Liver (tissue), 9 donors: Measurements from ENCODE around the gene SYTL3. TPM values are rescaled to one million over a fixed set of nuclear protein-coding genes. Genes with fewer than 3 reads are reported as not detected.
"Not testable (repeated sequence)": the region's sequence is repeated elsewhere in the genome, so short reads cannot be mapped to it uniquely, and the experiment has no call there.

ENCODE experiments used
- DNase-seq: peaks from one replicate; pipeline ENCODE4 v3.0.0-alpha.2; 2017; ENCODE audit warnings: low spot score
- H3K27ac ChIP-seq, 2 donors: one replicate each; pipeline ENCODE4 v1.7.0; 2013; ENCODE audit warnings: inconsistent platforms in 2 of 2, low read length in 2 of 2, control low read depth in 1 of 2, low read depth in 1 of 2, mild to moderate bottlenecking in 1 of 2
- H3K27me3 ChIP-seq, 4 donors: one replicate each; pipeline versions ENCODE4 v1.6.1 to v1.7.0; 2013; ENCODE audit warnings: low read length in 3 of 4, inconsistent platforms in 1 of 4, mild to moderate bottlenecking in 1 of 4, moderate library complexity in 1 of 4; ENCODE audit not compliant: control insufficient read depth in 4 of 4, insufficient read depth in 4 of 4
- H3K36me3 ChIP-seq, 4 donors: one replicate each; pipeline versions ENCODE4 v1.6.1 to v1.7.0; 2013; ENCODE audit warnings: low read length in 3 of 4, mild to moderate bottlenecking in 3 of 4, low read depth in 1 of 4, moderate library complexity in 1 of 4; ENCODE audit not compliant: control insufficient read depth in 4 of 4, insufficient read depth in 3 of 4
- H3K4me1 ChIP-seq, 4 donors: one replicate each; pipeline versions ENCODE4 v1.6.1 to v1.7.0; 2013; ENCODE audit warnings: low read length in 3 of 4, mild to moderate bottlenecking in 3 of 4, moderate library complexity in 1 of 4; ENCODE audit not compliant: control insufficient read depth in 4 of 4, insufficient read depth in 4 of 4
- H3K4me3 ChIP-seq, 3 donors: one replicate each; pipeline versions ENCODE4 v1.6.1 to v1.7.0; 2013; ENCODE audit warnings: low read length in 3 of 3, control low read depth in 1 of 3, low read depth in 1 of 3, mild to moderate bottlenecking in 1 of 3
- H3K9ac ChIP-seq, 2 donors: one replicate each; pipeline ENCODE4 v1.7.0; 2013; ENCODE audit warnings: low read length in 2 of 2, mild to moderate bottlenecking in 2 of 2, moderate library complexity in 2 of 2, control low read depth in 1 of 2, low read depth in 1 of 2
- H3K9me3 ChIP-seq, 4 donors: one replicate each; pipeline versions ENCODE4 v1.6.1 to v1.7.0; 2013; ENCODE audit warnings: low read length in 3 of 4; ENCODE audit not compliant: control insufficient read depth in 4 of 4
- CTCF ChIP-seq: fragments of 150-350 bp; IDR thresholded peaks from 2 replicates; pipeline ENCODE4 v1.5.1; 2017; ENCODE audit warnings: improper control_type of control experiment, low read depth, low read length; ENCODE audit not compliant: missing input control
- EGR1 ChIP-seq, 2 donors: IDR thresholded peaks; 2 replicates each; pipeline ENCODE4 v1.6.1; 2016 to 2018; ENCODE audit warnings: antibody characterized with exemption in 2 of 2, low read depth in 2 of 2
- FOXA1 ChIP-seq: IDR thresholded peaks from 2 replicates; pipeline ENCODE4 v1.6.1; 2016; ENCODE audit warnings: antibody characterized with exemption
- FOXA2 ChIP-seq: IDR thresholded peaks from 2 replicates; pipeline ENCODE4 v1.6.1; 2016; ENCODE audit warnings: antibody characterized with exemption
- GABPA ChIP-seq, 2 donors: IDR thresholded peaks in 1 of 2; conservative IDR thresholded peaks in 1 of 2; 2 replicates each; pipeline ENCODE4 v1.6.1; 2016; ENCODE audit warnings: antibody characterized with exemption in 2 of 2, mild to moderate bottlenecking in 1 of 2, moderate library complexity in 1 of 2
- HNF4A ChIP-seq, 2 donors: conservative IDR thresholded peaks; 2 replicates each; pipeline ENCODE4 v1.6.1; 2016; ENCODE audit warnings: antibody characterized with exemption in 2 of 2, mild to moderate bottlenecking in 2 of 2
- JUND ChIP-seq, 2 donors: IDR thresholded peaks; 2 replicates each; pipeline ENCODE4 v1.6.1; 2016; ENCODE audit warnings: antibody characterized with exemption in 2 of 2
- NR2F2 ChIP-seq: IDR thresholded peaks from 2 replicates; pipeline ENCODE4 v1.6.1; 2016; ENCODE audit warnings: antibody characterized with exemption
- RAD21 ChIP-seq, 2 donors: IDR thresholded peaks; 2 replicates each; pipeline ENCODE4 v1.6.1; 2016; ENCODE audit warnings: antibody characterized with exemption in 2 of 2, mild to moderate bottlenecking in 2 of 2
- RXRA ChIP-seq, 2 donors: IDR thresholded peaks; 2 replicates each; pipeline ENCODE4 v1.6.1; 2017 to 2018; ENCODE audit warnings: antibody characterized with exemption in 2 of 2, mild to moderate bottlenecking in 1 of 2
- TAF1 ChIP-seq: conservative IDR thresholded peaks from 2 replicates; pipeline ENCODE4 v1.6.1; 2016; ENCODE audit warnings: antibody characterized with exemption, mild to moderate bottlenecking
- YY1 ChIP-seq: IDR thresholded peaks from 2 replicates; pipeline ENCODE4 v1.6.1; 2016; ENCODE audit warnings: antibody characterized with exemption, mild to moderate bottlenecking
- WGBS: extraction: QIAGEN DNeasy Blood & Tissue Kit; methylation state at CpG from one replicate; pipeline ENCODE4 v1.1.7; 2013; 5-methylcytosine and 5-hydroxymethylcytosine counted together
- polyA plus RNA-seq, 2 donors: library from polyadenylated mRNA; stranded (reverse) in 1 of 2; unstranded in 1 of 2; fragments of 200-250 nt in 1 of 2; fragments of >200 nt in 1 of 2; fragmentation: Nextera tagmentation in 1 of 2; extraction: Ambion mirVana in 1 of 2; gene quantifications; one replicate each; pipeline versions ENCODE4 v1.2.1 to v1.2.3, GENCODE V29; 2013 to 2015
- total RNA-seq, 2 donors: library from RNA; depleted of rRNA; stranded (reverse); fragments of >200 nt; gene quantifications; one replicate each; pipeline ENCODE4 v1.2.3, GENCODE V29; 2014
- TF ChIP-seq, protein P1 (sequence below): IDR thresholded peaks from 2 replicates; pipeline ENCODE4 v1.6.1; 2016; ENCODE audit warnings: antibody characterized with exemption, mild to moderate bottlenecking
- donor health status: healthy.
- donor health status: healthy.
- donor health status: healthy.
- donor health status: healthy.
- donor health status: healthy.

Gene SYTL3
- total and polyA plus RNA-seq, 4 donors: 0.28 to 1.7 (median 0.51) TPM

GRCh38 chr6:158672726-158673125 lies 22.9 kb downstream of the SYTL3 start:
- H3K4me1 ChIP-seq: peaks cover 0 to 21% (median 5%) of the 10 kb centered on the region in 4 donors
- H3K36me3 ChIP-seq: no peaks in the 10 kb centered on the region
- WGBS: 96% methylated on average over 6 of the region's 6 CpGs
- TF ChIP-seq CTCF (no peak), YY1 (no peak), EGR1 (IDR thresholded peaks at IDR 0.05; ENCODE audit: low read depth in 2 of 2) (no peak)
- no peak overlapping the region for H3K9ac ChIP-seq
- H3K27ac ChIP-seq: no peak overlapping the region
- no peak overlapping the region for H3K4me3 ChIP-seq
- H3K9me3 ChIP-seq: no peaks in the 10 kb centered on the region
- no peaks in the 10 kb centered on the region for H3K27me3 ChIP-seq
- no peak for DNase-seq

GRCh38 chr6:158674342-158675131 lies 24.7 kb downstream of the SYTL3 start:
- Histone ChIP-seq H3K27ac (peak overlapping the region in 1 of 2 donors; percentile 22), H3K9me3 (no peaks in the 10 kb centered on the region), H3K4me3 (no peak overlapping the region), H3K36me3 (no peaks in the 10 kb centered on the region), H3K9ac (no peak overlapping the region), H3K4me1 (peaks cover 0 to 17% (median 3%) of the 10 kb centered on the region in 4 donors), H3K27me3 (no peaks in the 10 kb centered on the region)
- TF ChIP-seq YY1 (peak; percentile 41), HNF4A (conservative IDR thresholded peaks at IDR 0.05) (peak in 1 of 2 donors; percentile 35), GABPA (IDR thresholded peaks at IDR 0.05 in 1 of 2, conservative IDR thresholded peaks at IDR 0.05 in 1 of 2) (no peak), RXRA (IDR thresholded peaks at IDR 0.05) (peak in 1 of 2 donors; percentile 59), FOXA2 (peak; percentile 40)
- DNase-seq: no peak
- WGBS: 63% methylated on average over 14 of the region's 14 CpGs

DNA sequence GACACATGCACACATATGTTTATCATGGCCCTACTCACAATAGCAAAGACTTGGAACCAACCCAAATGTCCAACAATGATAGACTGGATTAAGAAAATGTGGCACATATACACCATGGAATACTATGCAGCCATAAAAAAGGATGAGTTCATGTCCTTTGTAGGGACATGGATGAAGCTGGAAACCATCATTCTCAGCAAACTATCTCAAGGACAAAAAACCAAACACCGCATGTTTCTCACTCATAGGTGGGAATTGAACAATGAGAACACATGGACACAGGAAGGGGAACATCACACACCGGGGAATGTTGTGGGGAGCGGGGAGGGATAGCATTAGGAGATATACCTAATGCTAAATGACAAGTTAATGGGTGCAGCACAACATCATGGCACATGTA lies 27.2 kb downstream of the SYTL3 start:
- 97% methylated on average over 3 of the region's 3 CpGs for WGBS
- H3K4me3 ChIP-seq, H3K36me3 ChIP-seq, H3K27ac ChIP-seq, H3K9me3 ChIP-seq, H3K9ac ChIP-seq, H3K27me3 ChIP-seq, DNase-seq: not testable (repeated sequence)
- peaks cover 0 to 11% (median 1%) of the 10 kb centered on the region in 4 donors for H3K4me1 ChIP-seq

- Histone ChIP-seq H3K36me3 (no peaks in the 10 kb centered on the region), H3K9ac (no peak overlapping the region), H3K9me3 (no peaks in the 10 kb centered on the region), H3K4me1 (peaks cover 0 to 11% (median 1%) of the 10 kb centered on the region in 4 donors), H3K27ac (no peak overlapping the region), H3K27me3 (no peaks in the 10 kb centered on the region), H3K4me3 (no peak overlapping the region)
- 92% methylated on average over 11 of the region's 11 CpGs for whole genome bisulfite sequencing
- DNase-seq: no peak
- TF ChIP-seq JUND (IDR thresholded peaks at IDR 0.05): no peak
- TF ChIP-seq YY1: no peak
- TF ChIP-seq RXRA (IDR thresholded peaks at IDR 0.05): no peak
- no peak for TF ChIP-seq TAF1
- TF ChIP-seq NR2F2: no peak
- no peak for TF ChIP-seq HNF4A (conservative IDR thresholded peaks at IDR 0.05)
- TF ChIP-seq, protein P1, sequence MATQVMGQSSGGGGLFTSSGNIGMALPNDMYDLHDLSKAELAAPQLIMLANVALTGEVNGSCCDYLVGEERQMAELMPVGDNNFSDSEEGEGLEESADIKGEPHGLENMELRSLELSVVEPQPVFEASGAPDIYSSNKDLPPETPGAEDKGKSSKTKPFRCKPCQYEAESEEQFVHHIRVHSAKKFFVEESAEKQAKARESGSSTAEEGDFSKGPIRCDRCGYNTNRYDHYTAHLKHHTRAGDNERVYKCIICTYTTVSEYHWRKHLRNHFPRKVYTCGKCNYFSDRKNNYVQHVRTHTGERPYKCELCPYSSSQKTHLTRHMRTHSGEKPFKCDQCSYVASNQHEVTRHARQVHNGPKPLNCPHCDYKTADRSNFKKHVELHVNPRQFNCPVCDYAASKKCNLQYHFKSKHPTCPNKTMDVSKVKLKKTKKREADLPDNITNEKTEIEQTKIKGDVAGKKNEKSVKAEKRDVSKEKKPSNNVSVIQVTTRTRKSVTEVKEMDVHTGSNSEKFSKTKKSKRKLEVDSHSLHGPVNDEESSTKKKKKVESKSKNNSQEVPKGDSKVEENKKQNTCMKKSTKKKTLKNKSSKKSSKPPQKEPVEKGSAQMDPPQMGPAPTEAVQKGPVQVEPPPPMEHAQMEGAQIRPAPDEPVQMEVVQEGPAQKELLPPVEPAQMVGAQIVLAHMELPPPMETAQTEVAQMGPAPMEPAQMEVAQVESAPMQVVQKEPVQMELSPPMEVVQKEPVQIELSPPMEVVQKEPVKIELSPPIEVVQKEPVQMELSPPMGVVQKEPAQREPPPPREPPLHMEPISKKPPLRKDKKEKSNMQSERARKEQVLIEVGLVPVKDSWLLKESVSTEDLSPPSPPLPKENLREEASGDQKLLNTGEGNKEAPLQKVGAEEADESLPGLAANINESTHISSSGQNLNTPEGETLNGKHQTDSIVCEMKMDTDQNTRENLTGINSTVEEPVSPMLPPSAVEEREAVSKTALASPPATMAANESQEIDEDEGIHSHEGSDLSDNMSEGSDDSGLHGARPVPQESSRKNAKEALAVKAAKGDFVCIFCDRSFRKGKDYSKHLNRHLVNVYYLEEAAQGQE: no peak
- TF ChIP-seq RAD21 (IDR thresholded peaks at IDR 0.05): no peak
- no peak for TF ChIP-seq GABPA (IDR thresholded peaks at IDR 0.05 in 1 of 2, conservative IDR thresholded peaks at IDR 0.05 in 1 of 2)
- no peak for TF ChIP-seq FOXA1
- no peak for TF ChIP-seq CTCF
Measured at GRCh38 chr6:158677906-158678578, 28.2 kb downstream of the SYTL3 start.
